Urinary bladder (tissue), 4 donors: ENCODE measurements around the gene OR5W2. TPM values are rescaled to one million over a fixed set of nuclear protein-coding genes. Genes with fewer than 3 reads are reported as not detected.
"Not testable (repeated sequence)": the region's sequence is repeated elsewhere in the genome, so short reads cannot be mapped to it uniquely, and the experiment has no call there.

ENCODE experiments used
- DNase-seq: peaks from one replicate; pipeline ENCODE4 v3.0.0-alpha.2; 2015; ENCODE audit errors: extremely low spot score
- H3K27ac ChIP-seq: one replicate; pipeline ENCODE4 v1.5.1; 2013; ENCODE audit warnings: low read depth, mild to moderate bottlenecking, moderate library complexity
- H3K36me3 ChIP-seq: one replicate; pipeline ENCODE4 v1.6.1; 2013; ENCODE audit warnings: mild to moderate bottlenecking, moderate library complexity; ENCODE audit not compliant: insufficient read depth
- H3K4me1 ChIP-seq: one replicate; pipeline ENCODE4 v1.6.1; 2013; ENCODE audit warnings: mild to moderate bottlenecking, moderate library complexity; ENCODE audit not compliant: insufficient read depth
- H3K4me3 ChIP-seq: one replicate; pipeline ENCODE4 v1.5.1; 2013; ENCODE audit warnings: low read depth, low read length
- WGBS: extraction: QIAGEN DNeasy Blood & Tissue Kit; methylation state at CpG from one replicate; pipeline ENCODE4 v1.1.7; 2013; 5-methylcytosine and 5-hydroxymethylcytosine counted together
- polyA plus RNA-seq: library from polyadenylated mRNA; stranded (reverse); fragments of 200-250 nt; gene quantifications from one replicate; pipeline ENCODE4 v1.2.3, GENCODE V29; 2013
- total RNA-seq: library from RNA; depleted of rRNA; stranded (reverse); fragments of >200 nt; gene quantifications from one replicate; pipeline ENCODE4 v1.2.3, GENCODE V29; 2014
- donor health status: healthy with polysubstance abuse.
- donor health status: healthy.

The OR5W2 gene
- total RNA-seq (not detected), polyA plus RNA-seq (not detected)

GRCh38 chr11:55914482-55914881 is at the start of gene OR5W2:
OR5W2 (minus strand) TSS chr11:55914582; CDS start chr11:55914582, 0 bp downstream.
- 76% methylated on average over 1 of the region's 1 CpG for WGBS
- no peak for DNase-seq

GRCh38 chr11:55956521-55956920 is 42.1 kb upstream of the OR5W2 start:
- Histone ChIP-seq H3K4me3 (no peak overlapping the region), H3K27ac (no peak overlapping the region), H3K36me3 (no peaks in the 10 kb centered on the region), H3K4me1 (no peaks in the 10 kb centered on the region)
- WGBS, result 58% methylated on average over 4 of the region's 4 CpGs
- no peak for DNase-seq

More at GRCh38 chr11:55914482-55914881, at the start of gene OR5W2:
- no peaks in the 10 kb centered on the region for H3K36me3 ChIP-seq
- H3K4me3 ChIP-seq, result no peak within 1 kb of the TSS
- no peak within 1 kb of the TSS for H3K27ac ChIP-seq
- no peaks in the 10 kb centered on the region for H3K4me1 ChIP-seq

- DNase-seq, result no peak
- 62% methylated on average over 4 of the region's 4 CpGs for WGBS
- Histone ChIP-seq H3K27ac (no peak overlapping the region), H3K4me3 (no peak overlapping the region), H3K36me3 (no peaks in the 10 kb centered on the region), H3K4me1 (no peaks in the 10 kb centered on the region)
Observed at GRCh38 chr11:55949330-55949729, 34.9 kb upstream of the OR5W2 start.

GRCh38 chr11:55942785-55943392 is 28.5 kb upstream of the OR5W2 start:
- Histone ChIP-seq H3K4me1 (no peaks in the 10 kb centered on the region), H3K27ac (no peak overlapping the region), H3K36me3 (no peaks in the 10 kb centered on the region), H3K4me3 (no peak overlapping the region)
- WGBS, result 1% methylated on average over 3 of the region's 3 CpGs
- DNase-seq, result peak; percentile 2

GRCh38 chr11:55936300-55936699 is 21.9 kb upstream of the OR5W2 start, which contains the start of gene OR5I1:
OR5I1 (minus strand) TSS chr11:55936400; CDS start chr11:55936400, 0 bp downstream.
- H3K36me3 ChIP-seq, result no peaks in the 10 kb centered on the region
- no peak within 1 kb of the TSS for H3K27ac ChIP-seq
- 64% methylated on average over 2 of the region's 2 CpGs for WGBS
- H3K4me3 ChIP-seq, result no peak within 1 kb of the TSS
- no peaks in the 10 kb centered on the region for H3K4me1 ChIP-seq
- no peak for DNase-seq

GRCh38 chr11:55920537-55920936 is 6.2 kb upstream of the OR5W2 start:
- Histone ChIP-seq H3K4me3 (no peak overlapping the region), H3K36me3 (no peaks in the 10 kb centered on the region), H3K4me1 (no peaks in the 10 kb centered on the region), H3K27ac (no peak overlapping the region)
- no peak for DNase-seq
- 78% methylated on average over 5 of the region's 5 CpGs for WGBS

- no peaks in the 10 kb centered on the region for H3K4me1 ChIP-seq
- H3K27ac ChIP-seq, result no peak overlapping the region
- H3K4me3 ChIP-seq, result no peak overlapping the region
- no peaks in the 10 kb centered on the region for H3K36me3 ChIP-seq
- WGBS, result 26% methylated on average over 2 of the region's 2 CpGs
- no peak for DNase-seq
Observed at GRCh38 chr11:55902308-55902707, 12.1 kb downstream of the OR5W2 start.

GRCh38 chr11:55895216-55895615 is 19.2 kb downstream of the OR5W2 start:
- no peaks in the 10 kb centered on the region for H3K4me1 ChIP-seq
- H3K4me3 ChIP-seq, result no peak overlapping the region
- no peak overlapping the region for H3K27ac ChIP-seq
- 56% methylated on average over 8 of the region's 8 CpGs for WGBS
- H3K36me3 ChIP-seq, result no peaks in the 10 kb centered on the region
- DNase-seq, result no peak

GRCh38 chr11:55885481-55885880 is 28.9 kb downstream of the OR5W2 start:
- H3K4me3 ChIP-seq, H3K36me3 ChIP-seq, DNase-seq, H3K4me1 ChIP-seq, H3K27ac ChIP-seq: not testable (repeated sequence)
- 87% methylated on average over 9 of the region's 9 CpGs for WGBS

- DNase-seq, H3K4me1 ChIP-seq, H3K4me3 ChIP-seq, H3K27ac ChIP-seq, H3K36me3 ChIP-seq: not testable (repeated sequence)
- WGBS, result 85% methylated on average over 4 of the region's 4 CpGs
Observed at GRCh38 chr11:55884995-55885394, 29.4 kb downstream of the OR5W2 start.

GRCh38 chr11:55882997-55883396 is 31.4 kb downstream of the OR5W2 start, which contains the start of gene TRIM51:
TRIM51 (plus strand) TSS chr11:55883297; CDS start chr11:55885429, 2,132 bp downstream.
- not testable (repeated sequence) for H3K36me3 ChIP-seq, DNase-seq, H3K4me1 ChIP-seq, H3K4me3 ChIP-seq, H3K27ac ChIP-seq
- WGBS, result 67% methylated on average over 1 of the region's 1 CpG

GRCh38 chr11:55873146-55873545 is 41.2 kb downstream of the OR5W2 start:
- not testable (repeated sequence) for H3K36me3 ChIP-seq, H3K27ac ChIP-seq, H3K4me1 ChIP-seq, DNase-seq, H3K4me3 ChIP-seq
- WGBS, result 32% methylated on average over 34 of the region's 34 CpGs

GRCh38 chr11:55872731-55873130 is 41.7 kb downstream of the OR5W2 start:
- not testable (repeated sequence) for H3K4me3 ChIP-seq, H3K4me1 ChIP-seq, H3K36me3 ChIP-seq, H3K27ac ChIP-seq, DNase-seq
- 22% methylated on average over 33 of the region's 33 CpGs for WGBS

GRCh38 chr11:55867354-55867753 is 47.0 kb downstream of the OR5W2 start:
- H3K36me3 ChIP-seq, H3K4me3 ChIP-seq, DNase-seq, H3K27ac ChIP-seq, H3K4me1 ChIP-seq: not testable (repeated sequence)
- 85% methylated on average over 4 of the region's 4 CpGs for WGBS
